ENCODE results near the gene SPG11. TPM values are rescaled to one million over a fixed set of nuclear protein-coding genes. Genes with fewer than 3 reads are reported as not detected.
"Not testable (repeated sequence)": the region's sequence is repeated elsewhere in the genome, so short reads cannot be mapped to it uniquely, and the experiment has no call there.

SPG11 gene
- total RNA-seq, 1 donor = 74.4 TPM

DNA sequence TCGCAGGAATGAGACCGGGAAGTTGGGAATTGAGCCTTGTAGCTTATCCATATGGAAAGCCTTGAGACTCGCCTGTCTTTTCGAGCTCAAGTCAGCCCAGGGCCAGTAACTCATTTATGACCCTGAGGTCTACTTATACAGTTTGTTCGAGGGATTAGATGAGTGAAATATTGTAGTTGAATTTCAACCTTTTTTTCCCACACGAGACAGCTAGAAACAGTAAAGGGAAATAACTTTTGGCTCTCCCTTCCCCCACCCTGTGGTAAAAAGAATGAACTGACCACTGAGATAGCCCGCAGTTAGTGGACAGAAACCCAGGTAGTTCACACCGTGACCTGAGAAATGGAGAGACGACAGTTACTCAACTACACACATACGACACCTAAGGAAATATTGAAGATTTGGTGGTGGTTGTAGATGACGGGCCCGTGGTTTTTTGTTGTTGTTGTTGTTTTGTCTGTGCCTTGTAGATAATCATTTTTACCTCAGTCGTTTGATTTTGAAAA lies 125.7 kb downstream of the SPG11 start:
- H3K4me1 ChIP-seq (ENCODE audit: insufficient read depth, low read length) = peaks cover 36% of the 10 kb centered on the region
- H3K9me3 ChIP-seq (ENCODE audit: low read depth, low read length) = no peaks in the 10 kb centered on the region
- H3K27me3 ChIP-seq (ENCODE audit: insufficient read depth, low read length) = no peaks in the 10 kb centered on the region
- peak overlapping the region; percentile 88 for H3K4me3 ChIP-seq (ENCODE audit: low read length)

DNA sequence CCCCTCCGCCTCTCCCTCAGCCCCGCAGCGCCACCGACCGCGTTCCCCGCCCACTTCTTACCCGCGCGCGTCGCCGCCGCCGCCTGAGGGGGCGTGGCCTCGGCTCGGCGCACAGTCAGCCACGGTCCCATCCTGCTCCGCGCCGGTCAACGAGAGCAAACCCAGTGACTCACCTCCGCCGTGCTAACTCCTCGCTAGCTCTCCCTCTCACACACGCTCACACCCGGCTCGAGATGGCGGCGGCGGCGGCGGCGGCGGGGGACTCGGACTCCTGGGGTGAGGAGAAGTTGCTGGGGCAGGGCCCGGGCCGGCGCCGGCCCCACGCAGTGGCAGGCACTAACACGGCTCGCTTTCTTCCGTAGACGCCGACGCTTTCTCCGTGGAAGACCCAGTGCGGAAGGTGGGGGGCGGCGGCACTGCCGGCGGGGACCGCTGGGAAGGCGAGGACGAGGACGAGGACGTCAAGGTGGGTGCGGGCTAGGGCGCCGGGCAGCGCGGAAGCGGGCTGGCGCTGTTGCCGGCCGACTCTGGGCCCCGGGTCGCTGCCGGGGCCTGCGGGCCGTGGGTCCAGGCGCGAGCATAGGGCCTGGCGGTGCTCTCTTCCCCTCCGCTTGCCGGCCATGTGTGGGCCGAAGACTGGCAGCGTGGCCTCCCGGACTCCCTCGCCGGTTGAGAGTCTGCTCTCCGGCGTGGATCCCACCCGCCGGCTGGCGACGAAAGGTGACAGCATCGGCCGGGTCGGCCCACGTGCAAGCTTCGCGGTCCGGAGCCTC lies 126.3 kb downstream of the SPG11 start, which contains the start of gene EIF3J:
EIF3J (plus strand) TSS at position 186 of the 773 bp plus-strand sequence; CDS start at position 234, 48 bp downstream.
- Histone ChIP-seq H3K4me1 (ENCODE audit: insufficient read depth, low read length) (peaks cover 36% of the 10 kb centered on the region), H3K27me3 (ENCODE audit: insufficient read depth, low read length) (no peaks in the 10 kb centered on the region), H3K4me3 (ENCODE audit: low read length) (peak within 1 kb of the TSS; percentile 94), H3K9me3 (ENCODE audit: low read depth, low read length) (no peaks in the 10 kb centered on the region)

DNA sequence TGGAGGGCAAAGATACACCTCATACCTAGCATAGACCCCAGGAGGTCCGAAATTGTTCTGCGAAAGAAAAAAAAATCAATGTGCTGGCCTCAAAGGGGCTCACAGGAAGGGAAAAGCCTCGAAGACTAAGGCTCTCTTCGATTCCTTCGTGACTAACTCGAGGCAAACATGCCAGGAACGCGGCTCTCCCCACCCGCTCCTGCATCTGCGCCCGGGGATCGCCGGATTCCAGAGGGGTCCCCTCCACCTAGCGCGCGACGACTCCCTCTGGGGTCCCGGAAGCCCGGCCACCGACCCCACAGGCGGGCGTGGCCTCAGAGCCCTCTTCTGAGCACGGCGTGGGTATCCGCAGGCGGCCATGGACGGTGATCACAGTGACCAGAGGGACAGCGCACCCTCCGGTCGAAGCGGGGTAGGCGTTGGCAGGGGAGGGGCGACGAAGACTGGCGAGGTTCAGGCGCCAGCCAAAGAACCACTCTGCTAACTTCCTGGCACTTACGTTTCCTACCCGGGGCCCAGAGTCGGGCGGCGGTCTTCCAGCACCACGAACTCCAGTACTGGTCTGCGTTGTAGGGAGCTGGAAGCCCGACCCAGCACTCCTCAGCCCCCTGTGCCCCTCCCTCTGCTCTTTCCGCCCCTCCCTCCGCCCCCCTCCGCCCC lies 127.0 kb downstream of the SPG11 start:
- peaks cover 30% of the 10 kb centered on the region for H3K4me1 ChIP-seq (ENCODE audit: insufficient read depth, low read length)
- H3K4me3 ChIP-seq (ENCODE audit: low read length) = peak overlapping the region; percentile 94
- no peaks in the 10 kb centered on the region for H3K27me3 ChIP-seq (ENCODE audit: insufficient read depth, low read length)
- H3K9me3 ChIP-seq (ENCODE audit: low read depth, low read length) = no peaks in the 10 kb centered on the region

GRCh38 chr15:44535523-44536301 lies 127.8 kb downstream of the SPG11 start:
- peaks cover 25% of the 10 kb centered on the region for H3K4me1 ChIP-seq (ENCODE audit: insufficient read depth, low read length)
- H3K27me3 ChIP-seq (ENCODE audit: insufficient read depth, low read length) = no peaks in the 10 kb centered on the region
- no peaks in the 10 kb centered on the region for H3K9me3 ChIP-seq (ENCODE audit: low read depth, low read length)
- H3K4me3 ChIP-seq (ENCODE audit: low read length) = peak overlapping the region; percentile 94

- Histone ChIP-seq H3K4me1 (ENCODE audit: insufficient read depth, low read length) (peaks cover 25% of the 10 kb centered on the region), H3K9me3 (ENCODE audit: low read depth, low read length) (no peaks in the 10 kb centered on the region), H3K27me3 (ENCODE audit: insufficient read depth, low read length) (no peaks in the 10 kb centered on the region), H3K4me3 (ENCODE audit: low read length) (no peak overlapping the region)
These were observed 128.4 kb downstream of the SPG11 start for GRCh38 chr15:44535092-44535491.

DNA sequence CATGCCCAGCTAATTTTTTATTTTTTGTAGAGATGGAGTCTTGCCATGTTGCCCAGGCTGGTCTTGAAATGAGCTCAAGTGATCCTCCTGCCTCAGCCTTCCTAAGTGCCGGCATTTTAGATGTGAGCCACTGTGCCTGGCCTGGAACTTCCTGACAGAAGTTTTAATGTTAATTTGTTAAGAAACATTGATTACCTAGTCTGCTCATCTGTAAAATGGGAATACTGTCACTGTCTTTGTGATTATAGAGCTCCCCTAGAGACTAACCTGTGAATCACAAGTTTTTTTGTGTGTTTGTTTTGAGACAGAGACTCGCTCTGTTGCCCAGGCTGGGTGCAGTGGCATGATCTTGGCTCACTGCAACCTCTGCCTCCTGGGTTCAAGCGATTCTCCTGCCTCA lies 130.8 kb downstream of the SPG11 start:
- H3K4me1 ChIP-seq (ENCODE audit: insufficient read depth, low read length) = peaks cover 15% of the 10 kb centered on the region
- H3K9me3 ChIP-seq (ENCODE audit: low read depth, low read length) = no peaks in the 10 kb centered on the region

GRCh38 chr15:44532275-44532674 lies 131.2 kb downstream of the SPG11 start:
- not testable (repeated sequence) for H3K4me3 ChIP-seq (ENCODE audit: low read length); H3K27me3 ChIP-seq (ENCODE audit: insufficient read depth, low read length); H3K9me3 ChIP-seq (ENCODE audit: low read depth, low read length)
- H3K4me1 ChIP-seq (ENCODE audit: insufficient read depth, low read length) = peaks cover 12% of the 10 kb centered on the region

More for the DNA sequence above, 130.8 kb downstream of the SPG11 start:
- H3K27me3 ChIP-seq (ENCODE audit: insufficient read depth, low read length) = no peaks in the 10 kb centered on the region
- H3K4me3 ChIP-seq (ENCODE audit: low read length) = no peak overlapping the region

DNA sequence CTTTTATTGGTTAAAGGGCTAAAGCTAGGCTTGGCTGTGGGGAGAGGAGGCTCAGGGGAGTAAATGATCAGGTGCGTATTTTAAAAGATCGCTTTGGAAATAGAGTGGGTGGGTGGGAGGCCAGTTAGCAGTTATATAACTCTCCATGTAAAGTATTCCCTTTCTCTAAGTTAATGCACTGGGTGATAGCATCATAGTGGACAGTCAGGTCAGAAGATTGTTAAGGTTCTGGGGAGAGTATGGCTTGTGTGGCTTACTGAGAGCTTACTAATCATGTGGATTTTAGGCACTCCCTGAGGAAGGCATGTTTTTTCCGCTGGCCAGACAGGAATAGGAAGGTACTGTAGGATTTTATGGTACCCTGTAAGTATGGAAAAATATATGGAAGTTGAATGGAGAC lies 132.8 kb downstream of the SPG11 start:
- Histone ChIP-seq H3K9me3 (ENCODE audit: low read depth, low read length) (no peaks in the 10 kb centered on the region), H3K4me3 (ENCODE audit: low read length) (no peak overlapping the region), H3K4me1 (ENCODE audit: insufficient read depth, low read length) (peaks cover 6% of the 10 kb centered on the region), H3K27me3 (ENCODE audit: insufficient read depth, low read length) (no peaks in the 10 kb centered on the region)

GRCh38 chr15:44529864-44530604 lies 133.4 kb downstream of the SPG11 start:
- Histone ChIP-seq H3K27me3 (ENCODE audit: insufficient read depth, low read length) (no peaks in the 10 kb centered on the region), H3K4me1 (ENCODE audit: insufficient read depth, low read length) (peaks cover under 1% of the 10 kb centered on the region), H3K4me3 (ENCODE audit: low read length) (no peak overlapping the region), H3K9me3 (ENCODE audit: low read depth, low read length) (no peaks in the 10 kb centered on the region)

- H3K4me1 ChIP-seq (ENCODE audit: insufficient read depth, low read length) = no peaks in the 10 kb centered on the region
These were observed 136.2 kb downstream of the SPG11 start for GRCh38 chr15:44527241-44527640.

DNA sequence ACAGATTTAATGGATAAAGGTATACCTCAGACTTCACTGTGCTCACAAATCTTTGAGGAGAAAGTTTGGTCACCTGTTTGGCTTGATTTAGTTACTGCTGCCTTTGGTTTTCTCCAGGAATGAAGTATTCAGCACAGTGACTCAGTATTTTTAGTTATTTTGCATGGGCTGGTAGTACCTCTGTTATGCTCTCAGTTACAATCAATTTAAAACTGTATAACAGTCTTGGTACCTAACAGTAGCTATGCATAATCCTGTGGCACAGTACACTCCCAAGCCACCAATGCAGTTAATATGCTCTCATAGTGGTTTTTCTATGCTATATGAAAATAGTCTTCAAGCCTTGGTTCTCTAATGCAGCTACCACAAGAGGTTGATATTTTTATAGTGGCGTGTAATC lies 138.4 kb downstream of the SPG11 start:
- Histone ChIP-seq H3K27me3 (ENCODE audit: insufficient read depth, low read length) (no peaks in the 10 kb centered on the region), H3K4me3 (ENCODE audit: low read length) (no peak overlapping the region), H3K9me3 (ENCODE audit: low read depth, low read length) (no peaks in the 10 kb centered on the region), H3K4me1 (ENCODE audit: insufficient read depth, low read length) (no peaks in the 10 kb centered on the region)

More at GRCh38 chr15:44527241-44527640, 136.2 kb downstream of the SPG11 start:
- H3K4me3 ChIP-seq (ENCODE audit: low read length) = no peak overlapping the region
- no peaks in the 10 kb centered on the region for H3K9me3 ChIP-seq (ENCODE audit: low read depth, low read length)
- no peaks in the 10 kb centered on the region for H3K27me3 ChIP-seq (ENCODE audit: insufficient read depth, low read length)

DNA sequence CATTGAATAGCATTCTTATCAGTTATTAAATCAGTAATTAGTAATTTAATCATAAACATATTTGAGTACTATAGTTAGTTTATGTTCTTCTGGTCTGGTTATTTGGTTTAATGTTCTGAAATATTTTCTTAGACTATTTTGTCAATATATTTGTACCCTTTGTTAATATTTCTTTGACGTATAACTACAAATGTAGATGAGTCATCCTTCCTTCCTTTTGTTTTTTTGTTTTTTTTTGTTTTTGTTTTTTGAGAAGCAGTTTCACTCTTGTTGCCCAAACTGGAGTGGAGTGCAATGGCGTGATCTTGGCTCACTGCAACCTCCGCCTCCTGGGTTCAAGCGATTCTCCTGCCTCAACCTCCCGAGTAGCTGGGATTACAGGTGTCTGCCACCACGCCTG lies 143.9 kb downstream of the SPG11 start:
- H3K4me1 ChIP-seq (ENCODE audit: insufficient read depth, low read length) = no peaks in the 10 kb centered on the region
- no peak overlapping the region for H3K4me3 ChIP-seq (ENCODE audit: low read length)
- H3K27me3 ChIP-seq (ENCODE audit: insufficient read depth, low read length) = no peaks in the 10 kb centered on the region
- H3K9me3 ChIP-seq (ENCODE audit: low read depth, low read length) = no peaks in the 10 kb centered on the region

- Histone ChIP-seq H3K4me3 (ENCODE audit: low read length) (no peak overlapping the region), H3K27me3 (ENCODE audit: insufficient read depth, low read length) (no peaks in the 10 kb centered on the region), H3K9me3 (ENCODE audit: low read depth, low read length) (no peaks in the 10 kb centered on the region), H3K4me1 (ENCODE audit: insufficient read depth, low read length) (no peaks in the 10 kb centered on the region)
These were observed 147.0 kb downstream of the SPG11 start for GRCh38 chr15:44516436-44516835.

All from mononuclear cell (primary cell).